H1 (cell line): ENCODE data around the gene KCNK3. TPM values are rescaled to one million over a fixed set of nuclear protein-coding genes. Genes with fewer than 3 reads are reported as not detected.

Experiments used
- CTCF ChIA-PET: fragments of 300-600 bp; sonication (Branson Sonifier 250); formaldehyde crosslinking; loops from one replicate; lab custom pipeline; 2021; ENCODE audit not compliant: partially characterized antibody; lab: Charles Lee
- POLR2A ChIA-PET: fragments of 300-600 bp; sonication (Branson Sonifier 250); formaldehyde crosslinking; loops from one replicate; lab custom pipeline; 2021; ENCODE audit warnings: inconsistent platforms; ENCODE audit not compliant: partially characterized antibody; lab: Charles Lee
- DNase-seq, 2 experiments: peaks; one replicate each; pipeline versions ENCODE4 v3.0.0 to v3.0.0-alpha.2; 2010 to 2022; ENCODE audit warnings: low spot score in 2 of 2, low read depth in 1 of 2, mixed read lengths in 1 of 2
- FAIRE-seq: peaks from 2 replicates; lab custom pipeline; 2011; peaks lifted over from hg19 to GRCh38; lab: Jason Lieb, UNC
- H2AFZ ChIP-seq: 2 replicates; pipeline ENCODE4 v1.8.1; 2012; ENCODE audit warnings: low read length, inconsistent platforms
- H2AK5ac ChIP-seq: 2 replicates; pipeline ENCODE4 v1.6.1; 2013; ENCODE audit warnings: low read depth, low read length
- H2BK120ac ChIP-seq: replicated peaks from 2 replicates; pipeline ENCODE3; 2013; ENCODE audit warnings: low read depth, low read length, inconsistent platforms
- H2BK12ac ChIP-seq: 2 replicates; pipeline ENCODE4 v1.6.1; 2013; ENCODE audit warnings: low read depth, low read length
- H2BK15ac ChIP-seq: 2 replicates; pipeline ENCODE4 v1.6.1; 2013; ENCODE audit warnings: low read length
- H2BK20ac ChIP-seq: 2 replicates; pipeline ENCODE4 v1.6.1; 2013; ENCODE audit warnings: low read length
- H2BK5ac ChIP-seq: 2 replicates; pipeline ENCODE4 v1.6.1; 2013; ENCODE audit warnings: low read depth, low read length
- H3K14ac ChIP-seq: 2 replicates; pipeline ENCODE4 v1.6.1; 2013; ENCODE audit warnings: inconsistent platforms; ENCODE audit not compliant: insufficient read length
- H3K18ac ChIP-seq: 2 replicates; pipeline ENCODE4 v1.6.1; 2013; ENCODE audit warnings: low read length; ENCODE audit errors: extremely low read depth
- H3K23ac ChIP-seq: 2 replicates; pipeline ENCODE4 v1.6.1; 2013; ENCODE audit warnings: inconsistent platforms; ENCODE audit not compliant: insufficient read length
- H3K23me2 ChIP-seq: 2 replicates; pipeline ENCODE4 v1.6.1; 2013; ENCODE audit warnings: low read depth, low read length
- H3K27ac ChIP-seq: 2 replicates; pipeline ENCODE4 v1.6.1; 2011; ENCODE audit warnings: low read depth, low read length, inconsistent platforms
- H3K27me3 ChIP-seq, 4 experiments: replicated peaks in 1 of 4; 1 replicate in 1 of 4; 2 replicates in 3 of 4; pipeline versions ENCODE4 v1.6.1 to v1.8.1; 2011 to 2013; ENCODE audit warnings: low read length in 3 of 4, mild to moderate bottlenecking in 3 of 4, inconsistent platforms in 2 of 4, mixed read lengths in 2 of 4, moderate library complexity in 1 of 4; ENCODE audit not compliant: control insufficient read depth in 3 of 4, insufficient read depth in 3 of 4; ENCODE audit errors: extremely low read depth in 1 of 4
- H3K36me3 ChIP-seq, 4 experiments: 2 replicates each; pipeline versions ENCODE4 v1.6.1 to v1.8.1; 2011 to 2013; ENCODE audit warnings: mild to moderate bottlenecking in 4 of 4, low read length in 3 of 4, moderate library complexity in 2 of 4, control low read depth in 1 of 4, inconsistent platforms in 1 of 4; ENCODE audit not compliant: insufficient read depth in 4 of 4, control insufficient read depth in 2 of 4
- H3K4ac ChIP-seq: replicated peaks from 2 replicates; pipeline ENCODE3; 2013; ENCODE audit warnings: low read length, low read depth, mixed read lengths, inconsistent platforms; ENCODE audit not compliant: insufficient read length
- H3K4me1 ChIP-seq, 4 experiments: replicated peaks in 1 of 4; 1 replicate in 1 of 4; 2 replicates in 3 of 4; pipeline versions ENCODE4 v1.6.1 to v1.8.1; 2011 to 2013; ENCODE audit warnings: low read length in 3 of 4, inconsistent platforms in 2 of 4, mixed read lengths in 1 of 4; ENCODE audit not compliant: insufficient read depth in 4 of 4, control insufficient read depth in 3 of 4
- H3K4me2 ChIP-seq, 2 experiments: 2 replicates each; pipeline versions ENCODE4 v1.6.1 to v1.8.1; 2011 to 2013; ENCODE audit warnings: low read depth in 2 of 2, low read length in 2 of 2, control low read depth in 1 of 2, inconsistent platforms in 1 of 2, mild to moderate bottlenecking in 1 of 2; ENCODE audit not compliant: insufficient read depth in 1 of 2
- H3K4me3 ChIP-seq, 4 experiments: fragments of 200-600, 300-600 bp in 1 of 4; sonication (generic), shearing (Covaris generic), sonication (Bioruptor Twin) in 1 of 4; 2 replicates each; pipeline versions ENCODE4 v1.5.1 to v1.8.1; 2011 to 2016; ENCODE audit warnings: low read length in 4 of 4, low read depth in 3 of 4, control low read depth in 2 of 4, inconsistent platforms in 2 of 4, mild to moderate bottlenecking in 2 of 4, mixed read lengths in 1 of 4, moderate library complexity in 1 of 4; ENCODE audit not compliant: insufficient read depth in 2 of 4; ENCODE audit errors: extremely low read depth in 1 of 4
- H3K56ac ChIP-seq: replicated peaks from 2 replicates; pipeline ENCODE3; 2013; ENCODE audit warnings: low read depth, mild to moderate bottlenecking, mixed read lengths, low read length, inconsistent platforms; ENCODE audit not compliant: insufficient read length
- H3K79me1 ChIP-seq: 2 replicates; pipeline ENCODE4 v1.6.1; 2013; ENCODE audit warnings: low read depth, low read length, control low read depth
- H3K79me2 ChIP-seq, 2 experiments: 2 replicates each; pipeline versions ENCODE4 v1.6.1 to v1.8.1; 2012 to 2013; ENCODE audit warnings: low read length in 2 of 2, mild to moderate bottlenecking in 2 of 2, inconsistent platforms in 1 of 2; ENCODE audit not compliant: insufficient read depth in 2 of 2, control insufficient read depth in 1 of 2
- H3K9ac ChIP-seq, 4 experiments: replicated peaks in 1 of 4; 1 replicate in 1 of 4; 2 replicates in 3 of 4; pipeline versions ENCODE4 v1.6.1 to v1.8.1; 2011 to 2013; ENCODE audit warnings: low read depth in 3 of 4, low read length in 3 of 4, control low read depth in 2 of 4, mild to moderate bottlenecking in 2 of 4, moderate library complexity in 2 of 4, inconsistent platforms in 1 of 4; ENCODE audit errors: extremely low read depth in 1 of 4
- H3K9me3 ChIP-seq, 2 experiments: 2 replicates each; pipeline versions ENCODE4 v1.6.1 to v1.8.1; 2012 to 2013; ENCODE audit warnings: mild to moderate bottlenecking in 2 of 2, moderate library complexity in 2 of 2, control low read depth in 1 of 2, inconsistent platforms in 1 of 2, low read depth in 1 of 2, low read length in 1 of 2, mixed read lengths in 1 of 2; ENCODE audit not compliant: insufficient read depth in 2 of 2
- H4K20me1 ChIP-seq, 2 experiments: replicated peaks in 1 of 2; 2 replicates each; pipeline versions ENCODE3 to v1.8.1; 2011 to 2013; ENCODE audit warnings: inconsistent platforms in 2 of 2, low read length in 2 of 2, mild to moderate bottlenecking in 1 of 2; ENCODE audit not compliant: insufficient read depth in 2 of 2, control insufficient read depth in 1 of 2
- H4K5ac ChIP-seq: 2 replicates; pipeline ENCODE4 v1.6.1; 2013; ENCODE audit warnings: low read length, low read depth, mixed read lengths, inconsistent platforms; ENCODE audit not compliant: insufficient read length
- H4K8ac ChIP-seq: 2 replicates; pipeline ENCODE4 v1.8.0; 2013; ENCODE audit warnings: mild to moderate bottlenecking, moderate library complexity, low read length, inconsistent platforms; ENCODE audit not compliant: insufficient read depth; ENCODE audit errors: extremely low read depth
- H4K91ac ChIP-seq: replicated peaks from 2 replicates; pipeline ENCODE3; 2013; ENCODE audit warnings: low read length, mixed read lengths, inconsistent platforms; ENCODE audit not compliant: insufficient read length
- CBX5 ChIP-seq: fragments of 300-800, 300-1000 bp; sonication (generic); IDR thresholded peaks from 2 replicates; pipeline ENCODE4 v1.7.1; 2016; ENCODE audit warnings: antibody characterized with exemption, low read length, low read depth
- CEBPB ChIP-seq: IDR thresholded peaks from 2 replicates; pipeline ENCODE4 v1.6.1; 2012; ENCODE audit warnings: low read depth, low read length
- EZH2 ChIP-seq: fragments of 200-600 bp; sonication (generic); IDR thresholded peaks from 2 replicates; pipeline ENCODE4 v1.7.1; 2012; ENCODE audit warnings: low read depth, mild to moderate bottlenecking, moderate library complexity, low read length, inconsistent platforms; ENCODE audit not compliant: severe bottlenecking
- WGBS, 2 experiments: shearing (Covaris generic) in 1 of 2; methylation state at CpG; one replicate each; pipeline versions ENCODE4 v1.1.6 to v1.1.7; 2013 to 2015; ENCODE audit warnings: low lambda C conversion rate in 2 of 2, mixed read lengths in 2 of 2, inconsistent platforms in 1 of 2, low coverage in 1 of 2, missing lambda C conversion rate in 1 of 2; ENCODE audit not compliant: insufficient replicate concordance in 2 of 2, insufficient coverage in 1 of 2, insufficient read length in 1 of 2; ENCODE audit errors: extremely low coverage in 1 of 2, missing lambda C conversion rate in 1 of 2; 5-methylcytosine and 5-hydroxymethylcytosine counted together
- polyA plus RNA-seq, 7 experiments: library from polyadenylated mRNA; depleted of rRNA in 3 of 7; stranded (reverse) in 5 of 7; unstranded in 2 of 7; fragments of >200 nt in 5 of 7; fragments of 200-250 nt in 2 of 7; gene quantifications; 1 replicate in 5 of 7; 2 replicates in 1 of 7; 4 replicates in 1 of 7; pipeline versions ENCODE4 v1.2.1 to v1.2.3, GENCODE V29; 2011 to 2013; ENCODE audit warnings: missing spikeins in 2 of 7, mixed read lengths in 2 of 7
- total RNA-seq: library from RNA; stranded (reverse); fragmentation: NEBNext Ultra II Directional; extraction: Animal tissue kit (Norgen Biotek cat#: 25700); gene quantifications from 2 replicates; pipeline ENCODE4 v1.2.1, GENCODE V29; 2021

The KCNK3 gene
- total and polyA plus RNA-seq, 2 of the 8 experiments (the other 6 are each of a cell fraction or from before 2014, with no cell fraction given), result 0.29 to 0.30 TPM

GRCh38 chr2:26652361-26653041 is 40.0 kb upstream of the KCNK3 start:
- H3K56ac ChIP-seq, result no peak overlapping the region
- H4K20me1 ChIP-seq, result no peaks in the 10 kb centered on the region
- no peak overlapping the region for H2AK5ac ChIP-seq
- H3K27me3 ChIP-seq, result peaks cover 0 to 3% (median 0%) of the 10 kb centered on the region in 4 experiments; a peak in 2 of 7 replicates
- 0 out of 2 replicates have a peak overlapping the region, but pooled peaks have one; percentile 27 for H2BK12ac ChIP-seq
- no peak overlapping the region for H3K14ac ChIP-seq
- H3K9ac ChIP-seq, result no peak overlapping the region
- H3K27ac ChIP-seq, result no peak overlapping the region
- H3K36me3 ChIP-seq, result no peaks in the 10 kb centered on the region
- no peak overlapping the region for H3K23ac ChIP-seq
- no peak overlapping the region for H3K4ac ChIP-seq
- H2BK120ac ChIP-seq, result no peak overlapping the region
- no peak overlapping the region for H4K8ac ChIP-seq
- no peak overlapping the region for H4K91ac ChIP-seq
- peaks cover 2 to 9% (median 5%) of the 10 kb centered on the region in 4 experiments; a peak in 5 of 7 replicates for H3K4me1 ChIP-seq
- no peak overlapping the region for H2BK5ac ChIP-seq
- H3K79me1 ChIP-seq, result no peaks in the 10 kb centered on the region
- no peaks in the 10 kb centered on the region for H3K9me3 ChIP-seq
- DNase-seq (no peak), FAIRE-seq (no peak)
- CTCF ChIA-PET, result no interaction called here
- no peaks in the 10 kb centered on the region for H3K79me2 ChIP-seq
- no peak overlapping the region for H2BK15ac ChIP-seq
- H4K5ac ChIP-seq, result no peak overlapping the region
- POLR2A ChIA-PET, result no interaction called here
- H2AFZ ChIP-seq, result no peak overlapping the region
- 93% methylated on average over 12 of the region's 12 CpGs; no CpG with 5 or more reads in 1 of the 2 experiments for WGBS, 2 experiments
- H3K23me2 ChIP-seq, result no peaks in the 10 kb centered on the region
- TF ChIP-seq CEBPB, result peak; percentile 13; the same call in 1 of the 2 replicates
- TF ChIP-seq EZH2, result no peak
- no peak for TF ChIP-seq CBX5
- no peak overlapping the region for H2BK20ac ChIP-seq
- no peak overlapping the region for H3K4me2 ChIP-seq
- no peak overlapping the region; the same call in 1 of the 2 replicates for H3K18ac ChIP-seq
- H3K4me3 ChIP-seq, result no peak overlapping the region
